ENCODE measurements around the gene FGFR3. TPM values are rescaled to one million over a fixed set of nuclear protein-coding genes. Genes with fewer than 3 reads are reported as not detected.
"Not testable (repeated sequence)": the region's sequence is repeated elsewhere in the genome, so short reads cannot be mapped to it uniquely, and the experiment has no call there.

The FGFR3 gene
- total RNA-seq, 4 donors from 2014 or later: 1.3 to 3.5 (median 2.6) TPM

- ATAC-seq (ENCODE audit: low FRiP score) (no peak), DNase-seq (ENCODE audit: low spot score) (no peak)
- no peak for TF ChIP-seq CTCF (IDR thresholded peaks at IDR 0.05)
These were observed 37.1 kb downstream of the FGFR3 start for GRCh38 chr4:1830234-1830633.

GRCh38 chr4:1830642-1831228 is 37.6 kb downstream of the FGFR3 start:
- ATAC-seq (ENCODE audit: low FRiP score) (no peak), DNase-seq (ENCODE audit: low spot score) (no peak)
- no peak for TF ChIP-seq CTCF (IDR thresholded peaks at IDR 0.05)

GRCh38 chr4:1831331-1831730 is 38.2 kb downstream of the FGFR3 start:
- no peak for DNase-seq (ENCODE audit: low spot score)
- no peak for TF ChIP-seq CTCF (IDR thresholded peaks at IDR 0.05)
- no peak for ATAC-seq (ENCODE audit: low FRiP score)

DNA sequence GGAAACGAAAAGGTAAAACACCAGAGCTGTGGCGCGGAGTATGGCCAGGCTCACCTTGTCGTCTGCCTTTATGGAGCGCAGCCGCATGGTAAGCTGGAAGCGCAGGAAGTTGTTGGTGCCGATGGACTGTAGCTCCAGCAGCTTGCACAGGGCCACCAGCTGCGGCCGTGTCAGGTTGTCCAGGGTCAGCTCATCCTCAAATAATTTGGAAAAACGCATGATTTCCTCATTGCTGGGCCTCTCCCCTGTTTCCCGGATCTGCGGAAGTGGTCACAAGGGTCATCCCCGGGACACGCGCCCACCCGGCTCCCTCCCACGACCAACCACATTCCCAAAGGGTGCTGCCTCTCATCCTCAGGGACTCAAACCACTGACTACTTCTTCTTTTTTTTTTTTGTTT is 39.6 kb downstream of the FGFR3 start:
- no peak for ATAC-seq (ENCODE audit: low FRiP score)
- no peak for DNase-seq (ENCODE audit: low spot score)
- no peak for TF ChIP-seq CTCF (IDR thresholded peaks at IDR 0.05)

DNA sequence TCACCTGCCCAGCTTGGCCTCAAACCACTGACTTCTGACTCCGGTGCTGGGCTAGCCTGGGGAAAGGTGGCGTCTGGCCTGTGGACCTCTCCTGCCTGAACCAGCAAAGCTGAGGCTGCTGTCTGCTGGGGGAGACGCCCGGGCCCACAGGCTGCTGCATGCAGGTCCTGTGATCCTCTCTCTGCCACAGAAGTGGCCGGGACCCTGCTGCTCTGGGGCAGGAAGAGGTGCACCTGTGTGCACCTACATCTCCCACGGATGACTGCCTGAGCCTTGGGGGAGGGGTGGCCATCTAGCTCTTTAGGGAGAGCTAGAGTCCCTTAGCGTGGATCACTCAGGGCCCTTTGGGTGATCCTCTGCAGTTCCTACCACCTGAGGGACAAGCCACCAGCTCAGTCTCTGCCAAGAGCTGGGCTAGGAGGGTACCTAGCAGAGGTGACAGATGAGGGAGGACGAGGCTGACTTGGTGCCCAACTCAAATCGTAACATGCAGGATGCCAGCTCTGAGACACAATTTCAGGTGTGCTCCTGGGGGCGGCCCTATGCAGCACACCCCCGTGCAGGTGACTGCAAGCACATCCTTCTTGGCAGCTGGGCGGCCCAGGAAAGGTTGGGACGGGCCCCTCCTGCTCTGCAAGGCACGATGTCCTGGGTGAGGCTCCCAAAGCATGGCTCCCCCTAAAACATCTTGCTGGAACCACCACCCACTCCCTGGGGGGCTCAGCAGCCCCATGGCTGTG is 40.4 kb downstream of the FGFR3 start:
- no peak for TF ChIP-seq CTCF (IDR thresholded peaks at IDR 0.05)
- ATAC-seq (ENCODE audit: low FRiP score) (no peak), DNase-seq (ENCODE audit: low spot score) (no peak)

- DNase-seq (ENCODE audit: low spot score) (no peak), ATAC-seq (ENCODE audit: low FRiP score) (no peak)
- no peak for TF ChIP-seq CTCF (IDR thresholded peaks at IDR 0.05)
These were observed 41.1 kb downstream of the FGFR3 start for GRCh38 chr4:1834047-1834775.

GRCh38 chr4:1835836-1836235 is 42.7 kb downstream of the FGFR3 start:
- ATAC-seq (ENCODE audit: low FRiP score): not testable (repeated sequence)

More at GRCh38 chr4:1835836-1836235, 42.7 kb downstream of the FGFR3 start:
- not testable (repeated sequence) for DNase-seq (ENCODE audit: low spot score)
